Neural progenitor cell (in vitro differentiated cells): ENCODE data around the gene DHX34. TPM values are rescaled to one million over a fixed set of nuclear protein-coding genes. Genes with fewer than 3 reads are reported as not detected.

Experiments used
- DNase-seq: peaks from one replicate; pipeline ENCODE4 v3.0.0-alpha.2; 2016; ENCODE audit warnings: low spot score
- H2AFZ ChIP-seq: fragments of 200-600 bp; sonication (generic); replicated peaks from 2 replicates; pipeline ENCODE4 v1.6.1; 2016; ENCODE audit warnings: antibody characterized with exemption
- H3F3A ChIP-seq: fragments of 200-600 bp; sonication (generic); 2 replicates; pipeline ENCODE4 v1.6.1; 2016; ENCODE audit warnings: antibody characterized with exemption, low read depth
- H3K27ac ChIP-seq: fragments of 200-600 bp; sonication (generic); 2 replicates; pipeline ENCODE4 v1.5.1; 2016; ENCODE audit warnings: mild to moderate bottlenecking
- H3K27me3 ChIP-seq: fragments of 200-600 bp; sonication (generic); 2 replicates; pipeline ENCODE4 v1.6.1; 2016; ENCODE audit warnings: mild to moderate bottlenecking, moderate library complexity
- H3K36me3 ChIP-seq: fragments of 200-600 bp; sonication (generic); 2 replicates; pipeline ENCODE4 v1.5.1; 2016
- H3K4me1 ChIP-seq: fragments of 200-600 bp; sonication (generic); 2 replicates; pipeline ENCODE4 v1.6.1; 2016; ENCODE audit warnings: mixed run types
- H3K4me2 ChIP-seq: fragments of 200-600 bp; sonication (generic); 2 replicates; pipeline ENCODE4 v1.6.1; 2016
- H3K4me3 ChIP-seq: fragments of 200-600 bp; sonication (generic); 2 replicates; pipeline ENCODE4 v1.5.1; 2016
- H3K79me2 ChIP-seq: fragments of 200-600 bp; sonication (generic); 2 replicates; pipeline ENCODE4 v1.6.1; 2016; ENCODE audit warnings: low read depth
- H3K9ac ChIP-seq: fragments of 200-600 bp; sonication (generic); 2 replicates; pipeline ENCODE4 v1.6.1; 2016
- H3K9me3 ChIP-seq: fragments of 200-600 bp; sonication (generic); 2 replicates; pipeline ENCODE4 v1.5.1; 2016; ENCODE audit warnings: low read depth
- H4K20me1 ChIP-seq: fragments of 200-600 bp; sonication (generic); 2 replicates; pipeline ENCODE4 v1.6.1; 2016; ENCODE audit warnings: low read depth
- H3K27ac Mint-ChIP-seq: 3 replicates; pipeline ENCODE4 v1.8.0; 2021; ENCODE audit warnings: mixed read lengths
- H3K27me3 Mint-ChIP-seq: 2 replicates; pipeline ENCODE4 v1.8.0; 2022; ENCODE audit warnings: low read depth, mild to moderate bottlenecking, inconsistent platforms, moderate library complexity, mixed read lengths; ENCODE audit not compliant: insufficient read depth
- H3K36me3 Mint-ChIP-seq: 3 replicates; pipeline ENCODE4 v1.8.0; 2021; ENCODE audit warnings: mixed read lengths
- H3K4me1 Mint-ChIP-seq: 3 replicates; pipeline ENCODE4 v1.8.0; 2021; ENCODE audit warnings: mixed read lengths
- H3K4me3 Mint-ChIP-seq: 3 replicates; pipeline ENCODE4 v1.8.0; 2021; ENCODE audit warnings: mild to moderate bottlenecking, moderate library complexity, mixed read lengths
- H3K9me3 Mint-ChIP-seq: 3 replicates; pipeline ENCODE4 v1.8.0; 2020; ENCODE audit warnings: mixed read lengths
- CTCF ChIP-seq: fragments of 200-600 bp; sonication (generic); IDR thresholded peaks from 2 replicates; pipeline ENCODE4 v1.5.1; 2017; ENCODE audit warnings: antibody characterized with exemption, mild to moderate bottlenecking
- EZH2 ChIP-seq: fragments of 200-600 bp; sonication (generic); IDR thresholded peaks from 2 replicates; pipeline ENCODE4 v1.6.1; 2017; ENCODE audit warnings: antibody characterized with exemption, mild to moderate bottlenecking, moderate library complexity
- EZH2phosphoT487 ChIP-seq: fragments of 200-600 bp; sonication (generic); IDR thresholded peaks from 2 replicates; pipeline ENCODE4 v1.6.1; 2017; ENCODE audit warnings: antibody characterized with exemption
- total RNA-seq: library from RNA; depleted of rRNA; stranded (reverse); fragments of >200 nt; gene quantifications from 2 replicates; pipeline ENCODE4 v1.2.3, GENCODE V29; 2015; ENCODE audit warnings: low replicate concordance

The DHX34 gene
- total RNA-seq, 1 donor from 2014 or later = 12.3 TPM

GRCh38 chr19:47429140-47429793, 80.2 kb downstream of the DHX34 start:
- no peaks in the 10 kb centered on the region for H3K36me3 Mint-ChIP-seq
- peak overlapping the region; percentile 57 for H3K4me3 Mint-ChIP-seq
- TF ChIP-seq EZH2phosphoT487 (no peak), CTCF (no peak), EZH2 (no peak)
- Histone ChIP-seq H3K9me3 (no peaks in the 10 kb centered on the region), H3K4me2 (peak overlapping the region; percentile 58), H4K20me1 (no peaks in the 10 kb centered on the region), H3K4me1 (peaks cover 14% of the 10 kb centered on the region), H3K27ac (no peak overlapping the region), H3K9ac (no peak overlapping the region), H3K79me2 (no peaks in the 10 kb centered on the region), H3K4me3 (peak overlapping the region; percentile 5), H2AFZ (no peak overlapping the region), H3F3A (peaks cover 37% of the 10 kb centered on the region), H3K27me3 (peaks cover 30% of the 10 kb centered on the region), H3K36me3 (no peaks in the 10 kb centered on the region)
- H3K27me3 Mint-ChIP-seq = peaks cover 33% of the 10 kb centered on the region
- H3K27ac Mint-ChIP-seq = no peak overlapping the region
- H3K4me1 Mint-ChIP-seq = peaks cover 14% of the 10 kb centered on the region
- no peak for DNase-seq
- H3K9me3 Mint-ChIP-seq = no peaks in the 10 kb centered on the region

DNA sequence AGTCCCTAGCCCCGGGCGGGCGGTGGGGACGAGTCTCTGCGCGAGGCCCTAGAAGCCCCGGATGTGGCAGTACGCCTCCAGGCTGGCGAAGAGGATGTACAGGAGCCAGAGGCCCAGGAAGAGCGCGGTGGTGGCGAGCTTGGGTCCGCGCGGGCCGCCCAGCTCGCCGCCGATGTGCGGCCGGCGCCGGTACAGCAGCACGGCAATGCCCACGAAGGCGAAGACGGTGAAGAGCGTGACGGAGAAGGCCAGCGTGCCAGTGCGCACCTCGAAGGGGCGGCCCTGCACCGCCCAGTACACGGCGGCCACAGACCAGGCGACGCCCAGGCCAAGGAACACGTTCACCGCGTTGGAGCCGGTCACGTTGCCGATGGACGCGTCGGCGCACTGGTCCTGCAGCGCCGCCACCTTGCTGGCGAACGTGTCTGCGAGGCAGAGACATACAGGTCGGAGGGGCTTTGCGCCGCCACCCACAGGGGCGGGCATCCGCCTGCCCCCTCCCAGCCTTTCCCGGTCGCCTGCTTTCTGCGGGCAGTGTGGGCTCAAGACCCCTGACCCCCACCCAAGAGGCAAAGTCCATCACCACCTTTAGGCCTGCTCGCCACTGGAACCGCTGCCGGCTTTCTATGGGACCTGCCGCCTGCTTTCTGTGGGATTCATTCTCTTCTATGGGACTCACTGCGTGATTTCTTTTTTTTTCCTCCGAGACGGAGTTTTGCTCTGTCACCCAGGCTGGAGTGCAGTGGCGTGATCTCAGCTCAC, 81.1 kb downstream of the DHX34 start:
- Mint-ChIP-seq H3K36me3 (no peaks in the 10 kb centered on the region), H3K4me1 (peaks cover 11% of the 10 kb centered on the region), H3K4me3 (peak overlapping the region; percentile 66), H3K9me3 (no peaks in the 10 kb centered on the region), H3K27ac (no peak overlapping the region), H3K27me3 (peaks cover 29% of the 10 kb centered on the region)
- Histone ChIP-seq H3K4me3 (peak overlapping the region; percentile 5), H3K27me3 (peaks cover 30% of the 10 kb centered on the region), H2AFZ (peak overlapping the region; percentile 75), H4K20me1 (no peaks in the 10 kb centered on the region), H3F3A (peaks cover 37% of the 10 kb centered on the region), H3K4me1 (peaks cover 14% of the 10 kb centered on the region), H3K9ac (no peak overlapping the region), H3K79me2 (no peaks in the 10 kb centered on the region), H3K9me3 (no peaks in the 10 kb centered on the region), H3K4me2 (peak overlapping the region; percentile 58), H3K27ac (no peak overlapping the region), H3K36me3 (no peaks in the 10 kb centered on the region)
- TF ChIP-seq CTCF (peak; percentile 33), EZH2phosphoT487 (peak; percentile 29), EZH2 (peak; percentile 51)
- DNase-seq = peak; percentile 80

DNA sequence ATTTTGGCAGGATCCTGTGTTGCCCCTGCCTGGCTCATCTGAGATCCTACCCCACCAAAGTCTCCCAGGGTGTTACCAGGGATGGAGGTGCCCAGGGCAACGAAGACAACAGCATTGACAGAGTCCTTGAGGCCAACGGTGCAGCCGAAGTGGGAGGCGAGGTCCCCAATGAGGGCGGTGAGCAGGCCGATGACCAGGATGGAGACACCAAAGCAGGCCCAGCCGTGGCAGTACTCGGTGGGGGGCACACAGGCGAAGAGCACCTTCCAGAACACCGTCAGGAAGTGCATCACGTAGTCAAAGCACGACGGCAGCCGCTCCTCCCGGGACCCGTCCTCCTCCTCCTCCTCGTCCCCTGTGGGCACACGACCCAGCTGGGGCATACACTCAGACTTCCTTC, 83.0 kb downstream of the DHX34 start:
- Histone ChIP-seq H3K4me2 (no peak overlapping the region), H3K36me3 (no peaks in the 10 kb centered on the region), H4K20me1 (peaks cover 3% of the 10 kb centered on the region), H3K27me3 (peaks cover 30% of the 10 kb centered on the region), H3K4me1 (peaks cover 14% of the 10 kb centered on the region), H2AFZ (no peak overlapping the region), H3K27ac (no peak overlapping the region), H3K79me2 (no peaks in the 10 kb centered on the region), H3F3A (peaks cover 28% of the 10 kb centered on the region), H3K4me3 (no peak overlapping the region), H3K9me3 (no peaks in the 10 kb centered on the region), H3K9ac (no peak overlapping the region)
- Mint-ChIP-seq H3K36me3 (no peaks in the 10 kb centered on the region), H3K27me3 (peaks cover 24% of the 10 kb centered on the region), H3K9me3 (no peaks in the 10 kb centered on the region), H3K4me3 (no peak overlapping the region), H3K4me1 (peaks cover 15% of the 10 kb centered on the region), H3K27ac (no peak overlapping the region)
- no peak for TF ChIP-seq EZH2phosphoT487
- TF ChIP-seq EZH2 = no peak
- no peak for TF ChIP-seq CTCF
- DNase-seq = no peak

Other genes starting within 250 kb of the DHX34 start
- gene ZC3H4, start 235.5 kb upstream of the DHX34 start, total RNA-seq = 19.1 and 29.1 TPM in 2 replicates
- 258 and 305 TPM in 2 replicates for gene SAE1, start 218.5 kb upstream of the DHX34 start, total RNA-seq
- gene BBC3, start 118.1 kb upstream of the DHX34 start, total RNA-seq = 2.8 and 19.1 TPM in 2 replicates
- 3.4 and 16.0 TPM in 2 replicates for gene CCDC9, start 92.8 kb upstream of the DHX34 start, total RNA-seq
- 3.7 TPM in 1 of 2 replicates, not detected in the other for gene INAFM1, start 74.4 kb upstream of the DHX34 start, total RNA-seq
- gene C5AR1, start 39.5 kb upstream of the DHX34 start, total RNA-seq = 0.06 TPM in 1 of 2 replicates, not detected in the other
- gene C5AR2, start 17.1 kb upstream of the DHX34 start, total RNA-seq = not detected in 2 replicates
- 32.2 and 70.5 TPM in 2 replicates for gene MEIS3, start 70.2 kb downstream of the DHX34 start, total RNA-seq
- gene SLC8A2, start 122.6 kb downstream of the DHX34 start, total RNA-seq = 14.5 and 17.6 TPM in 2 replicates
- 17.8 and 18.1 TPM in 2 replicates for gene KPTN, start 134.9 kb downstream of the DHX34 start, total RNA-seq
- 30.2 and 44.9 TPM in 2 replicates for gene NAPA, start 165.7 kb downstream of the DHX34 start, total RNA-seq
- gene ZNF541, start 223.8 kb downstream of the DHX34 start, total RNA-seq = not detected in 2 replicates